ENCODE measurements around the gene NR1D1. TPM values are rescaled to one million over a fixed set of nuclear protein-coding genes. Genes with fewer than 3 reads are reported as not detected.

NR1D1 gene
- total RNA-seq, 1 donor from 2014 or later, result 2.6 TPM

GRCh38 chr17:40122999-40123810, 22.8 kb upstream of the NR1D1 start:
- H3K36me3 Mint-ChIP-seq (ENCODE audit: insufficient read depth), result peaks cover 9% of the 10 kb centered on the region
- peak; percentile 41 for DNase-seq (ENCODE audit: low spot score, unreplicated experiment)
- peak overlapping the region; percentile 98 for H3K4me3 Mint-ChIP-seq (ENCODE audit: low read depth)
- H3K4me1 Mint-ChIP-seq (ENCODE audit: low read depth), result peaks cover 28% of the 10 kb centered on the region
- H3K27ac Mint-ChIP-seq, result peak overlapping the region; percentile 88
- no peaks in the 10 kb centered on the region for H3K9me3 Mint-ChIP-seq (ENCODE audit: low read depth)
- H3K27me3 Mint-ChIP-seq, result no peaks in the 10 kb centered on the region
- TF ChIP-seq CTCF (IDR thresholded peaks at IDR 0.05; ENCODE audit: unreplicated experiment), result peak; percentile 26

- Mint-ChIP-seq H3K9me3 (ENCODE audit: low read depth) (no peaks in the 10 kb centered on the region), H3K4me1 (ENCODE audit: low read depth) (peaks cover 28% of the 10 kb centered on the region), H3K27ac (no peak overlapping the region), H3K36me3 (ENCODE audit: insufficient read depth) (peaks cover 7% of the 10 kb centered on the region), H3K4me3 (ENCODE audit: low read depth) (peak overlapping the region; percentile 98), H3K27me3 (no peaks in the 10 kb centered on the region)
- TF ChIP-seq CTCF (IDR thresholded peaks at IDR 0.05; ENCODE audit: unreplicated experiment), result peak; percentile 20
- DNase-seq (ENCODE audit: low spot score, unreplicated experiment), result peak; percentile 37
Measured at GRCh38 chr17:40122136-40122998, 22.0 kb upstream of the NR1D1 start.

GRCh38 chr17:40121181-40122135, 21.1 kb upstream of the NR1D1 start, which contains the start of gene MSL1:
Gene MSL1, plus strand, starts transcription at chr17:40121971. Its CDS starts 642 bp downstream, at chr17:40122613.
- TF ChIP-seq CTCF (IDR thresholded peaks at IDR 0.05; ENCODE audit: unreplicated experiment), result no peak
- H3K36me3 Mint-ChIP-seq (ENCODE audit: insufficient read depth), result peaks cover 6% of the 10 kb centered on the region

GRCh38 chr17:40115101-40115436, 14.7 kb upstream of the NR1D1 start:
- H3K27me3 Mint-ChIP-seq, result no peaks in the 10 kb centered on the region
- H3K27ac Mint-ChIP-seq, result peak overlapping the region; percentile 70
- no peaks in the 10 kb centered on the region for H3K36me3 Mint-ChIP-seq (ENCODE audit: insufficient read depth)
- no peak for DNase-seq (ENCODE audit: low spot score, unreplicated experiment)
- H3K4me3 Mint-ChIP-seq (ENCODE audit: low read depth), result no peak overlapping the region
- H3K4me1 Mint-ChIP-seq (ENCODE audit: low read depth), result peaks cover 45% of the 10 kb centered on the region
- no peaks in the 10 kb centered on the region for H3K9me3 Mint-ChIP-seq (ENCODE audit: low read depth)
- TF ChIP-seq CTCF (IDR thresholded peaks at IDR 0.05; ENCODE audit: unreplicated experiment), result no peak

More at GRCh38 chr17:40121181-40122135, 21.1 kb upstream of the NR1D1 start, which contains the start of gene MSL1:
- peak; percentile 83 for DNase-seq (ENCODE audit: low spot score, unreplicated experiment)
- no peaks in the 10 kb centered on the region for H3K9me3 Mint-ChIP-seq (ENCODE audit: low read depth)
- peak within 1 kb of the TSS; percentile 96 for H3K27ac Mint-ChIP-seq
- H3K4me3 Mint-ChIP-seq (ENCODE audit: low read depth), result peak within 1 kb of the TSS; percentile 98
- peaks cover 28% of the 10 kb centered on the region for H3K4me1 Mint-ChIP-seq (ENCODE audit: low read depth)
- H3K27me3 Mint-ChIP-seq, result no peaks in the 10 kb centered on the region
